ENCODE measurements around the gene UBA3.

The UBA3 gene

DNA sequence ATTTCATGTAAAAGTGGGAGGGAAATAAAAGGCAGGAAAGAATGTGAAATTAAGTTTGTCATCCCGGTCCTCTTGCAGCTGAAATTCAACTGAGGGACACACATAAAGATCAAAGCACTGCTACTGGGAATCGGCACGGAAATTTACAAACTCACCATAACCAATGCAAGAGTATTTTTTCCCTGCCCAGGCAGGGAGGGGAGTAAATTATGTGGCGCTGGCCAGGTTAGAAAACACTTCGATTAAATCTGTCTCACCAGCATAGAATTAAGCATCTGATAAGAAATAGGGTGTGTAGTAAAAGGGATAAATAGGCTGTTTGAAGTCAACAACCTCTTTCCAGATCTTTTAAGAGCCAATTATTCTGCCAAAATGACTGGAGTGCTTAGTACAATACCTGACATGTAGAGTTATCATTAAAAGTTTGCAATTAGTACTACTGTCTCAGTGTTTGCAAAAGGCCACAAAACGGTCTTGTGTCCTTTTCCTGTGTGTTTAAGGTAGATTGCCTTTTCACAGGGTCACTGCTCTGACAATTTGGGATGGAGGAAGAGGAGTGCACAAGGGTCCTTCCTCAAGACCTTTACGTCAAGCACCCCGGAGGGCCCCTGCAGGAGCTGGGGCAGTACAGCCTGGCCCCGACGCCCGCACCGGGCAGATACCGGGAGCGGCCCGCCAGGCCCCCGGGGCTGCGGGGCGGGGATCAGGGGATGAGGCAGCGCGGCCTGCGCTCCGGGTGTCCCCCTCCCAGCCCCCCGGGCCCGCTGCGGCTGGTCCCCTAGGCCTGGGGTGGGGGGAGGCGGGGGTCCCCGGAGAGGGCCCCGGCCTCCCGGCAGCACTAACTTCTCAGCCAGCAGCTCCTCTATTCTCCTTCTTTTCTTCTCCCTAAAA lies 651 bp downstream of the UBA3 start:
- peak; percentile 67 for DNase-seq

DNA sequence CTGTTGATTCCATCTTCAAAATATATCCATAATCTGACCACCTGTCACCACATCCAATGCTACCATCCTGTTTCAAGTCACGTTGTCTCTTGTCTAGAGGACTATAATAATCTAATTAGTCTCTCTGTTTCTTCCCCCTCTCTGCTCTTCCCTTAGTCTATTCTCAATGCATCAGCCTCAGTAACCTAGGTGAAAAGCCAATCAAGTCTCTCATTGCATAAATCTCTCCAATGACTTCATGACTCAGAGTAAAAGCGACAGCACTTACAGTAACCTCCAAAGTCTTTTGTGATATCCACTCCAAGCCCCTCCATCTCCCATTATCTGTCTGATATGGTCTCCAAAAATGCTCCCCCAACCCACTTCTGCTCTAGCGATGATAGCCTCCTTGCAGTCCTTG lies 7.2 kb downstream of the UBA3 start:
- DNase-seq = no peak

DNA sequence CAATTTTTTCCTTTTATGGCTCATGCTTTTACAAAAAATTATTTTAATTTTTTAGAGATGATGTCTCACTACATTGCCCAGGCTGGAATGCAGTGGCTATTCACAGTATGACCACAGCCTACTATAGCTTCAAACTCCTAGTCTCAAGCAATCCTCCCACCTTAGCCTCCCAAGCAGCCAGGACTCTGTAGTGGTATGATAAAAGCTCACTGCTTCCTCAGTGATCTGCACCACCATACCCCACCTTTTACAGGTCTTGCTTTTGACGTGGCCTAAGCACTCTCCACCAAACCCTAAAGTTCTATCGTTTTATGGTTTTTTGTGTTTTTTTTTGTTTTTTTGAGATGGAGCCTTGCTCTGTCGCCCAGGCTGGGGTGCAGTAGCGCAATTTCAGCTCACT lies 14.0 kb downstream of the UBA3 start:
- no peak for DNase-seq

DNA sequence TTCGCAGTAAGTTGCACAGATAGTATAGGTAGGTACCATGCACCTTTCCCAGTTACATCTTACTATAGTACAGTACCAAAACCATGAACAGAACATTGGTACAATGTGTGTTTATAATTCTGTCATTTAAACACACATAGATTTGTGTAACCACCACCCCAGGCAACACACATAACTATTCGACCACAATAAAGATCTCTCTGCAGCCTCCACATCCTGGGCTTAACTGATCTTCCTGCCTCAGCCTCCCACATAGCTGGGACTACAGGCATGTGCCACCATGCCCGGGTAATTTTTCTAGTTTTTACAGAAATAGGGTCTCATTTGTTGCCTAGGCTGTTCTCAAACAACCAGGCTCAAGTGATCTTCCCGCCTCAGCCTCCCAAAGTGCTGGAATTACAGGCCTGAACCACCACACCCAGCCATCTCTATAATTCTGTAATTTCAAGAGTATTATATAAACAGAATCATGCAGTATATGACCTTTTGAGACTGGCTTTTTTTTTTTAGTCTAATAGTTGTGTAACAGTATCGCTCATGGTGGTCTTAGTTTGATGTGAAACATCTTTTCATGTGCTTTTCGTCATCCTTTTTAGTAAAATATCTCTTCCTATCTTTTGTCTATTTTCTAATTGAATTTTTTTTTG lies 14.7 kb downstream of the UBA3 start:
- no peak for DNase-seq

DNA sequence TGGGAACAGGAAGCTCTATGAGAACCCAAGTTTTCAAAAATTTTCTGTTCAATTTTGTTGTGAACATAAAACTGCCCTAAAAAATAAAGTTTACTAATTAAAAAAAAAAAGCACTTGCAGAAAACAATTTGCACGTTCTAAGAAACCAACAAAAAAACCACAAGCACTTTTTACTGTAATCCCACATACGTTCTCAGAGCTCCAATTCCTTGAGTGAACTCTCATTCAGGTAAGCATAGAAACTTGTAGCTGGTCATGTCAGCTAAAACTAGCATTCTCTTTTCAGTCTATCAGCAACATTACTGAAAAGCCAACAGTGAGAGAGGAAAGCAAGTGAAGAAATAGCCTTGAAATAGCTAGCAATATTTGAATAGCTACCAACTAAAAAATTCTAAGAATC lies 16.5 kb downstream of the UBA3 start:
- no peak for DNase-seq

DNA sequence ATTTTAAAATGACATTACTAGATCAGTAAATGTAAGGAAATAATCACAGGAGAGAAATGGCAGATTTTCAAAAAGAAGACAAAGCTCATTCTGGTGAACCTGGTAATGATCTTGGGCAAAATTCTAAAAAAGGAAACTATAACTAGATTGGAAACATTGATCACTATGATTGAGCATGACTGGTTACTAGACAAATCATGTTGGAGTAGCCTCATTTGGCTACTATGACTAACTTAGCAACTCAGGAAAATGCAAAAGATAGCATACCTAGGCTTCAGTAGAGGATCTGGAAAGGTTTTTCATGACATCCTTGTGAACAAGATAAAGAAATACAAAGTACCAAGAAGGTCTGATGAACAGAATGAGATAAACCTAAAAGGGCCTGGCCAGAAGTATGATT lies 20.5 kb downstream of the UBA3 start:
- no peak for DNase-seq

DNA sequence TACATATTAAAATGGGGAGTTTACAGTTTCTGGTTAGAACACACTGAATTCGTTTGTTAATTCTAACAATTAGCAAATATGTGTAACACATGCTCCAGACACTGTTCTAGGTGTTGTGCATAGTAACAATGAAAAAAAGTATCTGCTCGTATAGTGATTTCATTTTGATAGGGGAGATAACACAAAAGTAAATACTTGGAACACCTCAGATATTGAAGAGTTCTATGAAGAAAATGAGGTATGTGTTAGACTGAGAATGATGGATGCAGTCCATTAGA lies 21.3 kb downstream of the UBA3 start:
- no peak for DNase-seq

DNA sequence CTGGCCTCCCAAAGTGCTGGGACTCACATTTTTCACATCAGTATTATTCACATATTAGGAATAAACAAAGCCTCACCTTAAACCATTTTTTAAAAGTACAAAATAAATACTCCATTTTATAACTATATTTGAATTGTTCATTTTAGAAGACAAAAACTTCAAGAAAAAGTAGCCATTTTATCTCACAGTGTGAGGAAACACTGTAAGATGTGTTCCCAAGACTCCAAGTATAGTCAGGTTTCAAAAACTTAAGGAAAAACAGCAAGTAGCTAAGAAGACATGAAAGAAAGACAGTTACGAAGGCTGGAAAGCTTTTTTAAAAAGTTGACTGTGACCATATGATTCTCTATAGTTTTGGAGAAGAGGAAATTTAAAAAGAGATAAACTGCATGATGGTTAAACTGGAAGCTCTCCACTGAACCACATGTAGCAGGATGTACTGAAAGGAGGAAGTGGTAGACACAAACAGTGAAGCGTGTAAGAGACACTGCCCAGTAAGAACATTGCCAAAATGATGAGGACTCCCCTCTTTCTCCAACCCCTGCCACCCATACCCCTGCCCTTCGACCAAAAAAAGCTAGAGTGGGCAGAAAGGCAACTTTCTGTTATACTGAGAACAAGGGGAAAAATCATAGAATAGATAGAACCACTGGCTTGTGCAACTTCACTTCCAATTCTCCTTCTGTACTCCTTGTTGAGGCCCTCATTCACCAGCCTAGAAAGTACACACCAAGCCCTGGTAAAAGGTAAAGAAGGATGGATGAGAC lies 21.8 kb downstream of the UBA3 start:
- DNase-seq = no peak

DNA sequence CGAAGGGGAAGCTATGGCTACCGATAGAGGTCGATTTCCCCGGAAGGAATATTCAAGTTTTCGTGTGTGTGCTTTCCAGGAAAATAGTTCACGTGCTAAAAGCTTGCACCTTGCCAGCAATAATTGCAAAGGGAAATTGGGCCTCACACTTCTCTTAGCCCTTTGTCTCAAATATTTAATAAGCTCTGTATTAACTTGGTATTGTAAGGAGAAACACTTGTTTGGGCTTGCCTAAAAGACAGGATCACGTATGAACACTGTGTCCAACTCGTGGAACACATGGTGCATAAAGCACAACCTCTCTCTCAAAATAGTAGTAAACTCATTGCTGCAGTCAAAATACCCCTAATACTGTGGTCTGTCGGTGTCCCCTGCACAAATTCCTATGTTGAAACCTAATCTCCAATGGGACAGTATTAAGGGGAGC lies 27.7 kb downstream of the UBA3 start:
- no peak for DNase-seq

DNA sequence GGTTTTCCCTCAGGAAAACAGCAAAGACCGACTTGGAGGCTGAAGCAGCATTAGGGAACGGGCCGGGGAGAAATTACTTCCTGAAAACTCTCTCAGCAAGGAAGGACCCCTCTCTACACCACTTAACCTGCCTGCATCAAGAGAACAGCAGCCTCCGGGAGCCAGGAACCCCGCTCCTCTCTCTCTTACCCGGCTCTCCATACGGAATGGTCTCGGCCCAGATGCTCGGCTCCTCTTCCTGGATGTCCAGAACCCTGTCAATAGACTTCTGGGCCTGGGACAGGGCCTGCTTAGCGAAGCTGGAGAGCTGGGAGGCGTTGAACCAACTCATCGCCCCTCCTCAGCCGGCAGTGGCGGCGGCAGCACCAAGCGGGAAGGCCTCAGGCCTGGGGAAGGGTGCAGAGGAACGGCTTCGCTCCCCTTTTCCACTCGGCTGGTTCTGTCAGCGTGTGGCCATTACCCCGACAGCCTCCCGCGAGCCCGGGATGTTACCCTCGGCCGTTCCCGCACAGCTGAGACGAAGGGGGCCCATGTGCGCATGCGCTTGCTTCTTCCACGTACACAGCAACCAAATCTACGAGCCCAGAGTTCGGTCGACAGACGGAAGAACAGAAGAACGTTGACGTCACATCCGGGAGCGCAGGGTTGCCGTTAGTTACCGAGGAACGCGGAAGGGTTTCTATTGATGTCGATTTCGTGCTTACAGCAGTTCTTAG lies 28.3 kb downstream of the UBA3 start, which contains the start of gene TMF1:
Gene TMF1, minus strand, starts transcription at position 578 of the 716 bp plus-strand sequence. Its CDS starts 247 bp downstream, at position 331.
- DNase-seq = peak; percentile 99

DNA sequence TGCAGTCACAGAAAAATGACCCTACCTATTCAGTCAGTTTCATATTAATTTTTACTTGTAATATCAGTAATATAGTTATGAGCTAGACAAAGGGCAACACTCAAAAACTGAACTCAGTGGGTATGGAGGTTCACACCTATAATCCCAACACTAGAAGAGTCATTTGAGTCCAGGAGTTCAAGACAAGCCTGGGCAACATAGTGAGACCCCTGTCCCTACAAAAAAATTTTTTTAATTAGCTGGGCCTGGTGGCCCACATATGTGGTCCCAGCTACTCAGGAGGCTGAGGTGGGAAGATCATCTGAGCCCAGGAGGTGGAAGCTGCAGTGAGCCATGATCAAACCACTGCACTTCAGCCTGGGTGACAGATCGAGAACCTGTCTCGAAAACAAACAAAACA lies 31.2 kb downstream of the UBA3 start:
- no peak for DNase-seq

DNA sequence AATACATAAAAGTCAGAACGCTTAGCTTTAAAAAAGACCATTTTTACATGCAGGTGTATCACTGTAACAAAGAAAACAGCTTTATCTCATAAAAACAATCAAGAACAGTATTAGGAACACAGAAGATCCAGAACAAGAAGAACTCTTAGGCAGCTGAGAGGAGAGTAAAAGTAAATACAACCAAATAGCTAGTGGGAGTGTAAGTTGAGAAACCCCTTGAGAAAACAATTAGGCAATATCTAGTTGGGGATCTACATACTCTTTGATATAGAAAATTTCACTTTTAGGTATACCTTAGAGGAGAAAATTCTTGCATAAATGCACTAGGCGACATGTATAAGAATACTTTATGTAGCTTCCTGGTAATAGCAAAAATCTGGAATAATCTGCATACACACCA lies 35.6 kb downstream of the UBA3 start:
- DNase-seq = no peak

DNA sequence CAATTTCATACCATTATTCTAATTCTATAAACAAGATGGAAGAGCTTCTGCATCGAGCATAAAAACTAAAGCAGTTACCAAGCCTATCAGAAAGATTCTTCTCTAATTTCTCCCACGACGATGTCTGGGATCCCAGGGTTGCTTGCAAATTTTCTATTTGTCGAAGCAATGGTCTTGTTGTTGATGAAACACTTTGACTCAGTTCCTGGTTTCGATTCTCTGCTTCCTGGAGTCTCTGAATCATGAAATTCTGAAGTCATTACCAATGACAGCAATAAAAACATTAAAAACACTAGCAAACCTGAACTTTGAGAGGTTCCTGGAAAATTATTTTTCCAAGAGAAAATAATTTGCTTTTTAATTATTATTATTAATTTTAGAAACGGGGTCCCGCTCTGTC lies 46.7 kb downstream of the UBA3 start:
- no peak for DNase-seq

DNA sequence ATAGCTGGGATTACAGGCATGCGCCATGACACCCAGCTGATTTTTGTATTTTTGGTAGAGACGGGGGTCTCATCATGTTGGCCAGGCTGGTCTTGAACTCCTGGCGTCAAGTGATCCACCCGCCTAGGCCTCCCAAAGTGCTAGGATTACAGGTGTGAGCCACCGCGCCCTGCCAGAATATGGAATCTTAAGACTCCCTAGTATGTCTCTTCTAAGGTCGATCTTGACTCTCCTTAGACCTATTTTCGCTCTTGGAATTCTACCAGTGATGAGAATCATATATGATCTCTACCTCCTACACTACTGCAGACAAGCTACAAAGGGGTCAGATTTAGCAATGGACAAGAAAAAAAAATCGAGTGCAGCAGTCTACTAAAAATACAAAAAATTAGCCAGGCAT lies 47.4 kb downstream of the UBA3 start:
- no peak for DNase-seq

DNA sequence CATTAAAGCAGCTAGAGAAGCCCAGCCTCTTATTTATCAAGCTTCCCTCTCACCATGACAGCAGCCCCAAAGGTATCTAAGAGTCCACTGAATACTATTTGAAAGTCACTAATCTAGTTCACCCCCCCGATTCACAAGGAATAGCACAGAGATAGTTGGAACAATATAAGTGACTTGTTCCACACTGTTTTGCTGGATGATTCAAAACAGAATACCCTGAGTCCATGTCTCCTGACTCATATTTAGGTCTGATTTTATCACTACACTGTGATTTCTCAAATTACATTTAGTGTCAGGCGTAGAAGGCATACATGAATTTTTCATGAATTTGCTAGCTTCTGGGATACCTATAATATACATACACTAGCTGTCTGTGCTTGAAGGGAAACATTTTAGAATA lies 48.0 kb downstream of the UBA3 start:
- DNase-seq = no peak

DNA sequence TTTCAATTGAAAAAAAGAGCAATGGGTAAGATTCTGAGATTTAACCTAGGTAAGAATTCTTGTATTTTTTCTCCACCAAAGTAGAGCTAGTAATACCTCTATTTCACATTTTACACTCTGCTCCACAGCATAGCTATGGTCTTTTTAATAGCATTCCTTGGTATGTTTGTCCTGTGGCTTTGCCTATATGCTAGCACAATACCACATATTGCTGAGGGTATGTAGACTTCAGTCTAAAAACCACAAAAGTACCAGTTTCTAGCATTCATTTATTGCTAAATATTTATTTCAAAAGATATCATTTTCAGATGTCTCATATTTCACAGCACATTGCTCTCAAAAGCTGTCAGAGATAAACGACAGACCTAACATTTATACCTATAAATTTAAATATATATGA lies 48.5 kb downstream of the UBA3 start:
- no peak for DNase-seq

DNA sequence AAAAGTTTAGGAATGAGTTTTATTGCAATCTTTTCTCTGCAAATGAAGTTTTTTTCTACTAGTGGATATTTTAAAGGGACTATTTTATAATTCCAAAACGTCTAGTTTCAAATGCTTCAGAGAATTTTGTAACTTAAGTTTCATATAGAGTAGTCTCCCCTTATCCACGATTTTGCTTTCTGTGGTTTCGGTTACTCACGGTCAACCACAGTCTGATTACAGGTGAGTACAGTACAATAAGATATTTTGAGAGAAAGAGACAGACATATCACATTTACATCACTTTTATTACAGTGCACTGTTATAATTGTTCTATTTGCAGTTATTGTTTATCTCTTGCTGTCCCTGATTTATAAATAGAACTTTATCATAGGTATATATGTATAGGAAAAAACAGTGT lies 59.3 kb downstream of the UBA3 start:
- DNase-seq = no peak

DNA sequence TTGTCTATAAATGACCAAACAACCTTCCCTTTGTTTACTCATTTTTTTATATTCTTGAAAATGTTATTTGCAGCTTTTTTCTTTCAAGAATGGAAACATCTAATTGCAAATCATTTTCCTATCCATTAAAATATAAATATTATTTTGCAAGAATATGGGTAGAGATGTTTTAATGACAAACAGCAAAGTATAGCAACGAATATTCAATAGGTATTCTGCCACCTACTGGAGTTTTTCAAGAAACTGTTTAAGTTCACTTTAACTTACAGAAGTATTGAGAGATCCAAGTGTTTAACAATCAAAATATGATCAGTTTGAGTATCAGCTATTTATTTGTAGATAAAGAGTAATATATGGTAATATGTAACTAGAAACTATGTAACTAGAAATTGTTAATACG lies 59.7 kb downstream of the UBA3 start:
- DNase-seq = no peak

DNA sequence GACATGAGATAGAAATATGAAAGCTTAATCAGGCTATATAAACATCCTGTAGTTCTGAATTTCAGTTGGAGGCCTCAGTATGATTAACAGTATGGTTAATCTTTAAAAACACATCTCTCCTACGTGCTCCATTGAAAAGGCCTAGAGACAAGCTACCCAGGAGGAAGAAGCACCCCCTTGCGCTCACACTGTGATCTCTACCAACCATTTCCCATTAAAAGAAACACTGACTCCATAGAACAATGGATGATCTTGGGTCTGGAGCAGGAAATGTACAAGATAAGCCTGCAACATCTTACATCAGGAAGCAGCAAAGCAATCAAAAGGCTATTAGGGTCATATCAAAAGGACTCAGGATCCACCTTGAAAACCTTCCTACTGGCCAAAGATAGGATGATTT lies 63.3 kb downstream of the UBA3 start:
- no peak for DNase-seq

DNA sequence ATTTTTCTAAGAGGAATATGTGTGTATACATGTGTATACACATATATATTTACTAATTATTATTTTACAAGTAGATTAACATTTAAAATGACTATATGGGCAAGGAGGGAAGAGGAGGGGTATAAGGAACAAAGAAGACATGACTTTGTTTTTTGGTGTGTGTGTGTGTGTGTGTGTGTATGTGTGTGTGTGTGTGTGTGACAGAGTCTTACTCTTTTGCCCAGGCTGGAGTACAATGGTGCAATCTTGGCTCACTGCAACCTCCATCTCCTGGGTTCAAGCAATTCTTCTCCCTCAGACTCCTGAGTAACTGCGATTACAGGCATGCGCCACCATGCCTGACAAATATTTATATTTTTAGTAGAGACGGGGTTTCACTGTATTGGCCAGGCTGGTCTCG lies 64.1 kb downstream of the UBA3 start:
- no peak for DNase-seq

DNA sequence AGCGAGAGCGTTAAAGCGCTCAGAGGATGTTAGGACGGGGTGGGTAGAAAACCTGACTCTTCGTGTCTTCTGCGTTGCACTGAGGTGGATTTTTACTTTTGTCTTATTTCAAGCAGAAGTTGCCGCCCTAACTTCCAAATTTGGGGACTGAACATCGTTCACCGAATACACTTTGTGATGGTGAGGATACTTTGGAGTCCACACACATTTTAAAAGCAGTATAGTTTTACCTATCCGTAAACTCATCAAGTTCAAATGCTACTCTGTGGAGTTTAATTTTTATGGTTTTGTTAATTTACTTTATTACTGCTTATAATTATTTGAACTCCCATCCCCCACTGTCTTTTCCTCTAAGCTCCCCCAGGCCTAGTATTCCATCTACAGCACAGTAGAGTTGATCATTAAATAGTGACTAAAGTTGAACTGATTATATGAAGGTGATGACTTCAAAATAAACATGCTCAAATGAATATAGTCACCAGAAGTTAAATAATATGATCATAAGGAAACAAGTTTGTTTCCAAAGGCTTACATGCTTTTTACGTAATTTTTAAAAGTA lies 66.1 kb downstream of the UBA3 start:
- DNase-seq = no peak

DNA sequence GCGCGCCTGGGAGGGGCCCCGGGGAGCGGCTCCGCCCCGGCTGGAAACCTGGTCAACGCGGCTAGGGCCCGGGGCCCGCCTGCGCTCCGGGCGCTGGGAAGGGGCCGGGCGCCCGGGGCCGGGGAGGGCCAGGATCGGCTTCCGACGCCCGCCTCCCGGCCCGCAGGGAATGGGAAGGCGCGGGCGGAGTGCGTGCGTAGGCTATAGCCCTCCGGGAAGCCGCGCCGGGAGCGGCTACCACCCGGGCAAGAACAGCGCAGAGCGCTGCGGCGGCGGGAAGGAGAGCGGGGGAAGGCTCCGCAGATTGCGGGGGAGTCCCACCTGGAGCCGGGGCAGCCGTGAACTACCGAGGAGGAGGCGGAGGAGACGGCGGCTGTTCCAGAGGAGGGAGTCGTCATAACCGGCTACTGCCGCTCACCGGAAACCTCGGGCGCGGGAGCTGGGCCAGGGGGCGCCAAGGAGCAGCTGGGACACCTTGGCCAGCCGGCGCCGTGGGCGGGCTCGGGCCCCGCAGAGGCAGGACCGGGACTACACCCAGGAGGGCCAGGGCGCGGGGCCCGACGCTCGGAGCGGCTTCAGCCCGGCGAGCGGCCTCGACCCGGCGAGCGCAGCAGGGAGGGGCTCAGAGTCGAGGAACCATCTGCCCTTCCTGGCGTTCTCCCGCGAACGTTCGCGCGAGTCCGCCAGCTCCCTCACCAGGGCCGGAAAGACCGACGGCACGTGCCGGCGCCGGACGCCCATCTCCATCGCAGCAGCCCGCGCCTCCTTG lies 66.7 kb downstream of the UBA3 start, which contains the start of gene EOGT:
Gene EOGT, minus strand, starts transcription at position 432 of the 769 bp plus-strand sequence. CDS start 3,838 bp downstream, outside the sequence.
- peak; percentile 96 for DNase-seq
